H1 (cell line): ENCODE data around the gene TBC1D9B. TPM values are rescaled to one million over a fixed set of nuclear protein-coding genes. Genes with fewer than 3 reads are reported as not detected.

ENCODE experiments used
- CTCF ChIA-PET: fragments of 300-600 bp; sonication (Branson Sonifier 250); formaldehyde crosslinking; loops from one replicate; lab custom pipeline; 2021; ENCODE audit not compliant: partially characterized antibody; lab: Charles Lee
- POLR2A ChIA-PET: fragments of 300-600 bp; sonication (Branson Sonifier 250); formaldehyde crosslinking; loops from one replicate; lab custom pipeline; 2021; ENCODE audit warnings: inconsistent platforms; ENCODE audit not compliant: partially characterized antibody; lab: Charles Lee
- DNase-seq, 2 experiments: peaks; one replicate each; pipeline versions ENCODE4 v3.0.0 to v3.0.0-alpha.2; 2010 to 2022; ENCODE audit warnings: low spot score in 2 of 2, low read depth in 1 of 2, mixed read lengths in 1 of 2
- FAIRE-seq: peaks from 2 replicates; lab custom pipeline; 2011; peaks lifted over from hg19 to GRCh38; lab: Jason Lieb, UNC
- H2AFZ ChIP-seq: 2 replicates; pipeline ENCODE4 v1.8.1; 2012; ENCODE audit warnings: low read length, inconsistent platforms
- H2AK5ac ChIP-seq: 2 replicates; pipeline ENCODE4 v1.6.1; 2013; ENCODE audit warnings: low read depth, low read length
- H2BK120ac ChIP-seq: replicated peaks from 2 replicates; pipeline ENCODE3; 2013; ENCODE audit warnings: low read depth, low read length, inconsistent platforms
- H2BK12ac ChIP-seq: 2 replicates; pipeline ENCODE4 v1.6.1; 2013; ENCODE audit warnings: low read depth, low read length
- H2BK15ac ChIP-seq: 2 replicates; pipeline ENCODE4 v1.6.1; 2013; ENCODE audit warnings: low read length
- H2BK20ac ChIP-seq: 2 replicates; pipeline ENCODE4 v1.6.1; 2013; ENCODE audit warnings: low read length
- H2BK5ac ChIP-seq: 2 replicates; pipeline ENCODE4 v1.6.1; 2013; ENCODE audit warnings: low read depth, low read length
- H3K14ac ChIP-seq: 2 replicates; pipeline ENCODE4 v1.6.1; 2013; ENCODE audit warnings: inconsistent platforms; ENCODE audit not compliant: insufficient read length
- H3K18ac ChIP-seq: 2 replicates; pipeline ENCODE4 v1.6.1; 2013; ENCODE audit warnings: low read length; ENCODE audit errors: extremely low read depth
- H3K23ac ChIP-seq: 2 replicates; pipeline ENCODE4 v1.6.1; 2013; ENCODE audit warnings: inconsistent platforms; ENCODE audit not compliant: insufficient read length
- H3K23me2 ChIP-seq: 2 replicates; pipeline ENCODE4 v1.6.1; 2013; ENCODE audit warnings: low read depth, low read length
- H3K27ac ChIP-seq: 2 replicates; pipeline ENCODE4 v1.6.1; 2011; ENCODE audit warnings: low read depth, low read length, inconsistent platforms
- H3K27me3 ChIP-seq, 4 experiments: replicated peaks in 1 of 4; 1 replicate in 1 of 4; 2 replicates in 3 of 4; pipeline versions ENCODE4 v1.6.1 to v1.8.1; 2011 to 2013; ENCODE audit warnings: low read length in 3 of 4, mild to moderate bottlenecking in 3 of 4, inconsistent platforms in 2 of 4, mixed read lengths in 2 of 4, moderate library complexity in 1 of 4; ENCODE audit not compliant: control insufficient read depth in 3 of 4, insufficient read depth in 3 of 4; ENCODE audit errors: extremely low read depth in 1 of 4
- H3K36me3 ChIP-seq, 4 experiments: 2 replicates each; pipeline versions ENCODE4 v1.6.1 to v1.8.1; 2011 to 2013; ENCODE audit warnings: mild to moderate bottlenecking in 4 of 4, low read length in 3 of 4, moderate library complexity in 2 of 4, control low read depth in 1 of 4, inconsistent platforms in 1 of 4; ENCODE audit not compliant: insufficient read depth in 4 of 4, control insufficient read depth in 2 of 4
- H3K4ac ChIP-seq: replicated peaks from 2 replicates; pipeline ENCODE3; 2013; ENCODE audit warnings: low read length, low read depth, mixed read lengths, inconsistent platforms; ENCODE audit not compliant: insufficient read length
- H3K4me1 ChIP-seq, 4 experiments: replicated peaks in 1 of 4; 1 replicate in 1 of 4; 2 replicates in 3 of 4; pipeline versions ENCODE4 v1.6.1 to v1.8.1; 2011 to 2013; ENCODE audit warnings: low read length in 3 of 4, inconsistent platforms in 2 of 4, mixed read lengths in 1 of 4; ENCODE audit not compliant: insufficient read depth in 4 of 4, control insufficient read depth in 3 of 4
- H3K4me2 ChIP-seq, 2 experiments: 2 replicates each; pipeline versions ENCODE4 v1.6.1 to v1.8.1; 2011 to 2013; ENCODE audit warnings: low read depth in 2 of 2, low read length in 2 of 2, control low read depth in 1 of 2, inconsistent platforms in 1 of 2, mild to moderate bottlenecking in 1 of 2; ENCODE audit not compliant: insufficient read depth in 1 of 2
- H3K4me3 ChIP-seq, 4 experiments: fragments of 200-600, 300-600 bp in 1 of 4; sonication (generic), shearing (Covaris generic), sonication (Bioruptor Twin) in 1 of 4; 2 replicates each; pipeline versions ENCODE4 v1.5.1 to v1.8.1; 2011 to 2016; ENCODE audit warnings: low read length in 4 of 4, low read depth in 3 of 4, control low read depth in 2 of 4, inconsistent platforms in 2 of 4, mild to moderate bottlenecking in 2 of 4, mixed read lengths in 1 of 4, moderate library complexity in 1 of 4; ENCODE audit not compliant: insufficient read depth in 2 of 4; ENCODE audit errors: extremely low read depth in 1 of 4
- H3K56ac ChIP-seq: replicated peaks from 2 replicates; pipeline ENCODE3; 2013; ENCODE audit warnings: low read depth, mild to moderate bottlenecking, mixed read lengths, low read length, inconsistent platforms; ENCODE audit not compliant: insufficient read length
- H3K79me1 ChIP-seq: 2 replicates; pipeline ENCODE4 v1.6.1; 2013; ENCODE audit warnings: low read depth, low read length, control low read depth
- H3K79me2 ChIP-seq, 2 experiments: 2 replicates each; pipeline versions ENCODE4 v1.6.1 to v1.8.1; 2012 to 2013; ENCODE audit warnings: low read length in 2 of 2, mild to moderate bottlenecking in 2 of 2, inconsistent platforms in 1 of 2; ENCODE audit not compliant: insufficient read depth in 2 of 2, control insufficient read depth in 1 of 2
- H3K9ac ChIP-seq, 4 experiments: replicated peaks in 1 of 4; 1 replicate in 1 of 4; 2 replicates in 3 of 4; pipeline versions ENCODE4 v1.6.1 to v1.8.1; 2011 to 2013; ENCODE audit warnings: low read depth in 3 of 4, low read length in 3 of 4, control low read depth in 2 of 4, mild to moderate bottlenecking in 2 of 4, moderate library complexity in 2 of 4, inconsistent platforms in 1 of 4; ENCODE audit errors: extremely low read depth in 1 of 4
- H3K9me3 ChIP-seq, 2 experiments: 2 replicates each; pipeline versions ENCODE4 v1.6.1 to v1.8.1; 2012 to 2013; ENCODE audit warnings: mild to moderate bottlenecking in 2 of 2, moderate library complexity in 2 of 2, control low read depth in 1 of 2, inconsistent platforms in 1 of 2, low read depth in 1 of 2, low read length in 1 of 2, mixed read lengths in 1 of 2; ENCODE audit not compliant: insufficient read depth in 2 of 2
- H4K20me1 ChIP-seq, 2 experiments: replicated peaks in 1 of 2; 2 replicates each; pipeline versions ENCODE3 to v1.8.1; 2011 to 2013; ENCODE audit warnings: inconsistent platforms in 2 of 2, low read length in 2 of 2, mild to moderate bottlenecking in 1 of 2; ENCODE audit not compliant: insufficient read depth in 2 of 2, control insufficient read depth in 1 of 2
- H4K5ac ChIP-seq: 2 replicates; pipeline ENCODE4 v1.6.1; 2013; ENCODE audit warnings: low read length, low read depth, mixed read lengths, inconsistent platforms; ENCODE audit not compliant: insufficient read length
- H4K8ac ChIP-seq: 2 replicates; pipeline ENCODE4 v1.8.0; 2013; ENCODE audit warnings: mild to moderate bottlenecking, moderate library complexity, low read length, inconsistent platforms; ENCODE audit not compliant: insufficient read depth; ENCODE audit errors: extremely low read depth
- H4K91ac ChIP-seq: replicated peaks from 2 replicates; pipeline ENCODE3; 2013; ENCODE audit warnings: low read length, mixed read lengths, inconsistent platforms; ENCODE audit not compliant: insufficient read length
- JUN ChIP-seq: IDR thresholded peaks from 2 replicates; pipeline ENCODE4 v1.6.1; 2011; ENCODE audit warnings: low read depth, mild to moderate bottlenecking, improper control_type of control experiment, low read length
- WGBS, 2 experiments: shearing (Covaris generic) in 1 of 2; methylation state at CpG; one replicate each; pipeline versions ENCODE4 v1.1.6 to v1.1.7; 2013 to 2015; ENCODE audit warnings: low lambda C conversion rate in 2 of 2, mixed read lengths in 2 of 2, inconsistent platforms in 1 of 2, low coverage in 1 of 2, missing lambda C conversion rate in 1 of 2; ENCODE audit not compliant: insufficient replicate concordance in 2 of 2, insufficient coverage in 1 of 2, insufficient read length in 1 of 2; ENCODE audit errors: extremely low coverage in 1 of 2, missing lambda C conversion rate in 1 of 2; 5-methylcytosine and 5-hydroxymethylcytosine counted together
- polyA plus RNA-seq, 7 experiments: library from polyadenylated mRNA; depleted of rRNA in 3 of 7; stranded (reverse) in 5 of 7; unstranded in 2 of 7; fragments of >200 nt in 5 of 7; fragments of 200-250 nt in 2 of 7; gene quantifications; 1 replicate in 5 of 7; 2 replicates in 1 of 7; 4 replicates in 1 of 7; pipeline versions ENCODE4 v1.2.1 to v1.2.3, GENCODE V29; 2011 to 2013; ENCODE audit warnings: missing spikeins in 2 of 7, mixed read lengths in 2 of 7
- total RNA-seq: library from RNA; stranded (reverse); fragmentation: NEBNext Ultra II Directional; extraction: Animal tissue kit (Norgen Biotek cat#: 25700); gene quantifications from 2 replicates; pipeline ENCODE4 v1.2.1, GENCODE V29; 2021

Gene TBC1D9B
- total and polyA plus RNA-seq, 2 of the 8 experiments (the other 6 are each of a cell fraction or from before 2014, with no cell fraction given), result 33.6 to 57.1 TPM

DNA sequence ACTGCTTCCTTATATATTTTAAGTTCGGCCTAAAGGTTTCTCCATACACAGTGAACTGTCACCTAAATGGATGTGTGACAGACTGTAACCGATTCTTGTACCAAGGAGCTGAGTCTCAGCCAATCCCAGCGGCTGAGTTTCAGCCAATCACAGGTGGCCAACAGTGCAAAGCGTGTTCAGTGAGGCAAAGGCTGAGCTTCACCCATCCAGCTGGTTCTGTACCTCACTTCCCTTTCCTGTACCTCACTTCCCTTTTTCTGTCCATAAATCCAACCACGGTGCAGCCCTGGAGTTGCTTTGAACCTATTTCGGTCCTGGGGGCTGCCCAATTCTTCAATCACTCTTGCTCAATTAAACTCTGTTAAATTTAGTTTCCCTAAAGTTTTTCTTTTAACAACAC lies 15.7 kb upstream of the TBC1D9B start:
- Histone ChIP-seq H2BK120ac (no peak overlapping the region), H3K4me1 (peaks cover 0 to 2% (median 0%) of the 10 kb centered on the region in 4 experiments; a peak in 1 of 7 replicates), H3K79me1 (no peaks in the 10 kb centered on the region), H3K56ac (no peak overlapping the region), H2BK12ac (no peak overlapping the region; the same call in 1 of the 2 replicates), H3K18ac (no peak overlapping the region), H2AK5ac (no peak overlapping the region), H3K36me3 (no peaks in the 10 kb centered on the region), H4K5ac (no peak overlapping the region), H3K27ac (no peak overlapping the region), H2BK15ac (no peak overlapping the region), H3K23ac (no peak overlapping the region), H3K9me3 (no peaks in the 10 kb centered on the region), H3K9ac (no peak overlapping the region), H3K14ac (no peak overlapping the region), H3K79me2 (no peaks in the 10 kb centered on the region), H2BK20ac (no peak overlapping the region), H3K4me2 (no peak overlapping the region), H2BK5ac (no peak overlapping the region), H3K27me3 (no peaks in the 10 kb centered on the region), H4K8ac (no peak overlapping the region), H2AFZ (no peak overlapping the region), H4K20me1 (no peaks in the 10 kb centered on the region), H4K91ac (no peak overlapping the region), H3K4ac (no peak overlapping the region), H3K4me3 (no peak overlapping the region), H3K23me2 (no peaks in the 10 kb centered on the region)
- FAIRE-seq (no peak), DNase-seq (no peak)
- WGBS, 2 experiments, result 90% methylated on average over 6 of the region's 6 CpGs; no CpG with 5 or more reads in 1 of the 2 experiments
- ChIA-PET POLR2A (interaction anchor here (0.9 kb wide), 1 partner anchor 99 kb away, joined by 3 read pairs; no protein-coding TSS in a partner anchor), CTCF (interaction anchor here (0.6 to 1.4 kb wide), 4 partner anchors 15 to 1233 kb away, joined by 3 to 7 read pairs (median 4); partner anchors contain the start of gene TBC1D9B)
- no peak for TF ChIP-seq JUN
